ENCODE measurements around the gene NEDD9.

DNA sequence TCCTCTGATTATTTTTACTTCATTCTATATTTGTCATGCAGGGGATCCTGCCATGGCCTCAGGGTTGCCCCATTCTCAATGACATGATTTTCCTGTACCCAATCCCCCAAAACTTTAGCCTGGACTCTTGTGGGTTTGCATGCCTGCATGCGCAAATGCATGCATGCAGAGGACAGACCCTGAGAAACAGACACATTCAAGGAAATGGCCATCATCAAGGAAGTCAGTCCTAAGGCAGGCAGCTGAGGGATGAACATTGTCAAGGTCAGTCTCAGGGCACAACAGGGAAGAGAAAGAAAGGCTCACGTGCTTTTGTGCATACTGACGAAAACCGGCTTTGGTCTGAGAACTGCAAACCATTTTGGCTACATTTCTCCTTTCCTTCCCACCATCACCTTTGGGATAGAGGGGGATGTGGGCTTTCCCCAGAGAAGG, 13.1 kb downstream of the NEDD9 start:
- TF ChIP-seq, protein P1, sequence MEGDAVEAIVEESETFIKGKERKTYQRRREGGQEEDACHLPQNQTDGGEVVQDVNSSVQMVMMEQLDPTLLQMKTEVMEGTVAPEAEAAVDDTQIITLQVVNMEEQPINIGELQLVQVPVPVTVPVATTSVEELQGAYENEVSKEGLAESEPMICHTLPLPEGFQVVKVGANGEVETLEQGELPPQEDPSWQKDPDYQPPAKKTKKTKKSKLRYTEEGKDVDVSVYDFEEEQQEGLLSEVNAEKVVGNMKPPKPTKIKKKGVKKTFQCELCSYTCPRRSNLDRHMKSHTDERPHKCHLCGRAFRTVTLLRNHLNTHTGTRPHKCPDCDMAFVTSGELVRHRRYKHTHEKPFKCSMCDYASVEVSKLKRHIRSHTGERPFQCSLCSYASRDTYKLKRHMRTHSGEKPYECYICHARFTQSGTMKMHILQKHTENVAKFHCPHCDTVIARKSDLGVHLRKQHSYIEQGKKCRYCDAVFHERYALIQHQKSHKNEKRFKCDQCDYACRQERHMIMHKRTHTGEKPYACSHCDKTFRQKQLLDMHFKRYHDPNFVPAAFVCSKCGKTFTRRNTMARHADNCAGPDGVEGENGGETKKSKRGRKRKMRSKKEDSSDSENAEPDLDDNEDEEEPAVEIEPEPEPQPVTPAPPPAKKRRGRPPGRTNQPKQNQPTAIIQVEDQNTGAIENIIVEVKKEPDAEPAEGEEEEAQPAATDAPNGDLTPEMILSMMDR (IDR thresholded peaks at IDR 0.05; ENCODE audit: low read depth, low read length), result no peak
- TF ChIP-seq POLR2A (IDR thresholded peaks at IDR 0.05; ENCODE audit: extremely low read depth, insufficient read length) (no peak), MYC (IDR thresholded peaks at IDR 0.05; ENCODE audit: low read depth, low read length) (no peak)

Measured in NB4 (cell line).